ENCODE measurements around the gene CCL19. TPM values are rescaled to one million over a fixed set of nuclear protein-coding genes. Genes with fewer than 3 reads are reported as not detected.

Gene CCL19
- 0.98 TPM in 1 of 2 replicates, not detected in the other for total RNA-seq

DNA sequence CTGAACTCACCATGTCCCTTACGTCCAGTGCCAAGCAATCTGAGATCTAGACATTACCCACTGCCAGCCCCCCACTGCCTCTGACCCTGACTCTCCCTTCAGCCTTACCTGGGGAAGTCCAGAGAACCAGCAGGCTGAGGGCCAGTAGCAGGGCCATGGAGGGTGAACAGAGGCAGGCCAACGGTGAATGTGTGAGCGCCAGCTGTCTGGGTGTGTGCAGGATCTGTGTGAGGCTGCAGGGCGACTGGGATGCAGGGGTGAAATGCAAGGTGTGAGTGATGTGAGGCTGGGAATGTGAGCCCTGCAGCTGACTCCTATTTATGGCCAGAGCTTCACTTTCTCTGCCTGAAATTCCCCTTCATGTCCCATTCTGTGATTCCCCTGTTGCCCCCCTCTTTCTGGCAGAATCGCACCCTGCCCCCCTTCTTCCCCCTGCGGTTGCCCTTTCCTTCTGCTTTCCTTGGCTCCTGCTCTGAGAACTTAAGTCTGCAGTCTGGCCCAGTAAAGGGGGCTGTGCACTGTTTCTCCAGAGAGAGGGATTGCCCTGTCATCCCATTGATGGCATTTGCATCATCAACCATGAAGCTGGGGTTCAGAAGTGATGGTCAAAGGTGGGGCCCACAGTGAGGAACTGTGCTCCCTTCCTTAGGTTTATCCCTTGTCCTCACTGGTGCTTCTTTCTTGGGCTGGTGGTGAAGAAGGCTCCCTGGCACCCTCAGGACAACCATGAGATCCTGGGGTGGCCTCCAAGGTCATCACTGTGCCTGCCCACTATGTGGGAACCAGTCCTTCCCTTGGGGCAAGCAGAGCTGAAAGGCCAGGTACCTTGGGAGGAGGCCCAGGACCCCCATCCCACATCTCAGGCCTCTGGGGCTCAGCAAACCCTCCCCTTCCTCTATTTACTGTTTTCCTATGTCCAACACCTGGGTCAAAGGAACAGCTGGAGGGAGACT is at the start of gene CCL19:
CCL19 (minus strand) TSS at position 294 of the 953 bp plus-strand sequence; CDS start at position 157, 137 bp downstream.

DNA sequence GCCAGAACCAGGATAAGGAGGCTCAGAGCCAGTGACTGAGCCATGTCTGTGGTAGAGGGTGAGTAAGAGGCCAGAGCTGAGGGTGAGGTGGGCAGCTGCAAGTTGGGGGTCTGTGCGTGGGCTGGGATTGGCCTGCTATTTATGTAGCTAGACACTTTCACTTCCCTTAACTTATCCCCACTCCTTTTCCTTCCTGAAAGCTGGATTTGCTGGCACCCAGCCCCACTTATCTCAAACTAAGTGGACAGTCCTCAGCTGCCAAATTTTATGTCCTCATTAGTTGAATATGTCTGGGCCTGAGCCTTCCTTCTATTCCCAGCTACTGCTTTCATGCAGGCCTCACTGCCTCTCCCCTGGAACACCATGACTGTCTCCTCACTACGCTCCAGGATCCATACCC is 18.9 kb upstream of the CCL19 start, which contains the start of gene CCL21:
CCL21 (minus strand) TSS at position 114 of the 400 bp plus-strand sequence; CDS start at position 44, 70 bp downstream.

DNA sequence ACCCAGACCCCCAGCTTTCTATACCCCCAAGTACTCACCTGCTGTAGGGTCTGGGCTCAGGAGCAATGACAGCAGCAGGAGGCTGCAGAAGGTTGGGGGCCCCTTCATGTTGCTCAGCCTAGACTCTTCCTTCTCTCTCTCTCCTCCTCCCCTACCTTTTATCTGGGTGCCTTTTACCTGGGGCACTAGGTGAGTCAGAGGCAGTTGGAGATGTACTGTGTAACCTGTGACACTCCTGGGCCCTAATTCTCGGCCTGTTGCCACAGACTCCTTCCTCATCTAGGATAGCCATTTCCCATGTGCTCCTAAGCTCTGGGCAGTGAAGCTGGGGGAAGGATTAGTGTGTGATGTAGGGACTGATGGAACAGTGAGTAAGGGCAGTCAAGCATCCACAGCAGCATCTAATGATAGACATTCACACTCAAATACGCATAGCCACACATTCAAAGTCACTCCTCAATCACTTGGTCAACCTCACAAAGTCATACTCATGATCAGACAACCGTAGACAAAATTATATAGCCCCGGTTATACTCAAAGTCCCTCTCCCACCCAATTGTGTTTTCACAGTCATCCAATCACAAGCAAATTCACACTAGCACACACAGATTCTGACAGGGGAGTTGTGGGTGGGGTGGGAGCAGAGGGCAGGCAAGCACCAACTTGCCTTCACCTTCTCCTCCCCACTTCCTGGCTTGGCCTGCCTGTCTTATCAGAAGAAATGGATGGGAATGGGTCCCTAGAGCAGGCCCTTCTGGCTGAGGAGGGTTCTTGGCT is 28.4 kb downstream of the CCL19 start, which contains the start of gene CCL27:
CCL27 (minus strand) TSS at position 132 of the 777 bp plus-strand sequence; CDS start at position 108, 24 bp downstream.

DNA sequence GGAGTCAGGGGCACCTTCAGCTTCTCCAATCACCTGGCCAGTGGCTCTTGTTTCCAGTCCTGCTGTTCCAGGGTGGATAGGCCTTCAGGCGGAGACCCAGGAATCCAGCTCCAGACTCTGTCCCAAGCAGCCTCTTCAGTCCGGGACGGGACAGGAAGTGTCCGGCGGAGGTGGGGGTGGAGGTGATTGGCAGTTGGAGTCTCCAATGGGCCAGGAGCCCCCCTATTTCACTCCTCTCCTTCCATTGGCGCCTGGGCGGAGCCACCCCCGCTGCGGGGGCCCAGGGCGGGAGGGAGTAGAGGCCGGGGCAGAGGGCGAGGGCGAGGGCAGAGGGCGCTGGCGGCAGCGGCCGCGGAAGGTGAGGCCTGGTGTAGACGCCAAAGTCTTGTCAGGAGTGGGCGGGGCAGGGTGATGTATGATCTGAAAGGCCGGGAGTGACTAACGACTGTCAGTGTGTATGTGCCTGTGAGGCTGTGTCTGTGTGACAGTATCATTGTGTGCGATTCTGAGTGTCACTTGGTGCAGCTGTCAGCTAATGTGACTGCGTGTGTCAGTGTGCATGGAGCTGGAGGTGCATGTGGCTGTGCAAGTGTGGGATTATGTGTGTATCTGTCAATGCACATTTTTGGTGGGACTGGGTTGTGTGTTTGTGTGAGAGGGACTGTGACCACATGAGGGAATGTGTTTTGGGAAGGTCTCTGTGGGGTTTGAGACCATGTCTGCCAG is 39.0 kb downstream of the CCL19 start, which contains the start of gene IL11RA:
IL11RA (plus strand) TSS at position 310 of the 726 bp plus-strand sequence. CDS start 3,033 bp downstream, outside the sequence.

DNA sequence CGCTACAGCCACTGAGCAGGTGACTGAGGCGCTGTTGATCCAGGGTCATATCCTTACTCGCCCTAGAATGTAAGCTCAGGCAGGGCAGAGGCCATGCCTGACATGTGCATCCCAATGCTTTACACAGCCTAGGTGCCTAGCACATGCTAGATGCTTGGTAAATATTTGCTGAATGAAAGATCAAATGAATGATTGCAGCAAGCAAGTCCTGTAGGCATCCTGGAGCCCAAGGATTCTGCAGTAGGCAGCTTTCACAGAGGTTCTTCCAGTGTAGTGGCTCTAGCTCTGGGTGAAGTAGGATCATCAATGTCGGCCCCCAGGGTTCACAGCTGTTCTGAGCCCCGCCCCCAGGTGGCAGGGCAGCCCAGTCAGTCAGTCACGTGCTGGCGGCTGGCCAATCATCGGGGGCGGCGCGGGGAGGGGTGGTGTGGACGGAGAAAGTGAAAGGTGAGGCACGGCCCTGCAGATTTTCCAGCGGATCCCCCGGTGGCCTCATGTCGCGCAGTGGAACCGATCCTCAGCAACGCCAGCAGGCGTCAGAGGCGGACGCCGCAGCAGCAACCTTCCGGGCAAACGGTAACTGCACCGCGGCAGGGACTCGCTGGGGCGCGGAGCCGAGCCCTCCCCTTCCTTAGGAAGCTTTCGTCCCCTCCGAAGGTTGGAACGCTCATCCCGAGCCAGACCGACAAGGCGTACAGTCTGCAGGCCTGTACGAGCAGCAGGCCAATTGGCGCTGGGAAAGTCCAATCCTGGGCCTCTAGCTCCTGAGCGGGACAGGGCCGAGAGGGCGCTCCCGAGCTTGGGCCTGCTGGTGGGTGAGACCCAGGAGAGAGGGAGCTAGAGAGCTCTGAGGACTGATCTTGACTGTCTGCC is 44.6 kb downstream of the CCL19 start, which contains the start of gene GALT:
GALT (plus strand) TSS at position 465 of the 873 bp plus-strand sequence; CDS start at position 495, 30 bp downstream.

Other genes starting within 250 kb of the CCL19 start
- 5.4 and 6.7 TPM in 2 replicates for gene FAM219A, start 232.7 kb downstream of the CCL19 start, total RNA-seq
- gene DNAI1, start 232.5 kb downstream of the CCL19 start, total RNA-seq: not detected in 2 replicates
- gene ENHO, start 168.3 kb downstream of the CCL19 start, total RNA-seq: not detected in 2 replicates
- 0.39 and 0.56 TPM in 2 replicates for gene CNTFR, start 101.6 kb downstream of the CCL19 start, total RNA-seq
- 21.7 and 30.3 TPM in 2 replicates for gene RPP25L, start 79.2 kb downstream of the CCL19 start, total RNA-seq
- 57.8 and 71.7 TPM in 2 replicates for gene DCTN3, start 70.8 kb downstream of the CCL19 start, total RNA-seq
- gene ARID3C, start 62.2 kb downstream of the CCL19 start, total RNA-seq: 0.12 and 0.34 TPM in 2 replicates
- 132 and 152 TPM in 2 replicates for gene SIGMAR1, start 53.5 kb downstream of the CCL19 start, total RNA-seq
- 30.3 and 34.3 TPM in 2 replicates for gene GALT, start 44.6 kb downstream of the CCL19 start, total RNA-seq
- 61.2 and 84.7 TPM in 2 replicates for gene IL11RA, start 39.1 kb downstream of the CCL19 start, total RNA-seq
- not detected in 2 replicates for gene CCL27, start 28.6 kb downstream of the CCL19 start, total RNA-seq
- gene CCL21, start 18.9 kb upstream of the CCL19 start, total RNA-seq: 0.81 TPM in 1 of 2 replicates, not detected in the other

Measured in cardiac ventricle fibroblast (primary cell).